MM.1S (cell line): ENCODE measurements around the gene ARID4B.

Experiments used
- CTCF ChIP-seq: fragments of 300-600 bp; sonication (generic); IDR thresholded peaks from 2 replicates; pipeline ENCODE4 v1.5.1; 2016; ENCODE audit warnings: antibody characterized with exemption, low read length, mixed read lengths
- EZH2phosphoT487 ChIP-seq: fragments of 300-600 bp; sonication (generic); IDR thresholded peaks from 2 replicates; pipeline ENCODE4 v1.6.1; 2018; ENCODE audit warnings: antibody characterized with exemption, low read length

GRCh38 chr1:235221653-235222375 lies 106.2 kb downstream of the ARID4B start:
- TF ChIP-seq CTCF (no peak), EZH2phosphoT487 (no peak)
